K562 (cell line): ENCODE data around the gene LYRM1. TPM values are rescaled to one million over a fixed set of nuclear protein-coding genes. Genes with fewer than 3 reads are reported as not detected.
A peak's percentile ranks its signal among the peaks of the same experiment; 100 is the strongest.

Source experiments
- ATAC-seq: fragments of 200-7000 bp; cut with Tn5 transposase; 3 replicates; pipeline ENCODE4 v1.9.1; 2020; ENCODE audit warnings: moderate library complexity
- BruUV-seq: library from RNA; stranded (reverse); fragments of 400-500 nt; replicated peaks from 2 replicates; lab custom pipeline; 2021; lab: Mats Ljungman, UMichigan
- CTCF ChIA-PET: fragments of 300-600 bp; formaldehyde crosslinking; extraction: SDS; loops from one replicate; lab custom pipeline; 2021; ENCODE audit warnings: low intra/inter-chr PET ratio; lab: Yijun Ruan, JAX
- POLR2A ChIA-PET: fragments of 300-600, 350-650 bp; sonication (Branson Sonifier 250); formaldehyde crosslinking; extraction: SDS; loops from one replicate; lab custom pipeline; 2021; ENCODE audit warnings: antibody characterized with exemption, inconsistent platforms; lab: Yijun Ruan, JAX
- DNase-seq, 4 experiments: peaks; one replicate each; pipeline versions ENCODE4 v3.0.0 to v3.0.0-alpha.2; 2011 to 2018; ENCODE audit warnings: low spot score in 3 of 4, mixed read lengths in 3 of 4; ENCODE audit errors: extremely low read depth in 1 of 4
- FAIRE-seq: peaks from 2 replicates; lab custom pipeline; 2011; peaks lifted over from hg19 to GRCh38; lab: Jason Lieb, UNC
- H2AFZ ChIP-seq: 2 replicates; pipeline ENCODE4 v1.6.0; 2011; ENCODE audit warnings: low read depth, low read length, control low read depth, inconsistent platforms
- H3K27ac ChIP-seq: fragments of 200-600 bp; 3 replicates; pipeline ENCODE4 v1.8.0; 2011; ENCODE audit warnings: low read depth, mild to moderate bottlenecking, control low read depth, inconsistent platforms, low read length, moderate library complexity, mixed read lengths; ENCODE audit errors: extremely low read depth
- H3K27me3 ChIP-seq, 2 experiments: fragments of 300-600 bp in 1 of 2; 2 replicates in 1 of 2; 3 replicates in 1 of 2; pipeline versions ENCODE4 v1.6.0 to v1.8.0; 2011; ENCODE audit warnings: inconsistent platforms in 2 of 2, low read length in 2 of 2, mild to moderate bottlenecking in 1 of 2, mixed read lengths in 1 of 2, moderate library complexity in 1 of 2; ENCODE audit not compliant: control insufficient read depth in 2 of 2, insufficient read depth in 2 of 2
- H3K36me3 ChIP-seq: fragments of 300-600 bp; 3 replicates; pipeline ENCODE4 v1.8.0; 2011; ENCODE audit warnings: mild to moderate bottlenecking, low read length, inconsistent platforms; ENCODE audit not compliant: control insufficient read depth, insufficient read depth
- H3K4me1 ChIP-seq, 2 experiments: fragments of 200-600 bp in 1 of 2; replicated peaks in 1 of 2; 2 replicates in 1 of 2; 3 replicates in 1 of 2; pipeline versions ENCODE4 v1.5.1 to v1.8.0; 2011; ENCODE audit warnings: inconsistent platforms in 2 of 2, low read length in 2 of 2, mild to moderate bottlenecking in 1 of 2, mixed read lengths in 1 of 2, moderate library complexity in 1 of 2; ENCODE audit not compliant: control insufficient read depth in 2 of 2, insufficient read depth in 2 of 2
- H3K4me2 ChIP-seq: 2 replicates; pipeline ENCODE4 v1.6.1; 2011; ENCODE audit warnings: low read length, control low read depth, inconsistent platforms, mixed read lengths; ENCODE audit not compliant: insufficient read depth
- H3K4me3 ChIP-seq: fragments of 200-600 bp; sonication (generic), shearing (Covaris generic); 2 replicates; pipeline ENCODE4 v1.5.1; 2016; ENCODE audit warnings: control low read depth, inconsistent platforms
- H3K79me2 ChIP-seq: fragments of 200-600 bp; 3 replicates; pipeline ENCODE4 v1.8.0; 2011; ENCODE audit warnings: low read length, inconsistent platforms; ENCODE audit not compliant: control insufficient read depth, insufficient read depth
- H3K9ac ChIP-seq, 2 experiments: 2 replicates each; pipeline versions ENCODE4 v1.6.0 to v1.6.1; 2011; ENCODE audit warnings: low read depth in 2 of 2, low read length in 2 of 2, control low read depth in 1 of 2, inconsistent platforms in 1 of 2, mild to moderate bottlenecking in 1 of 2, mixed read lengths in 1 of 2; ENCODE audit not compliant: insufficient read depth in 1 of 2
- H3K9me1 ChIP-seq: one replicate; pipeline ENCODE4 v1.6.0; 2011; ENCODE audit warnings: inconsistent platforms, mild to moderate bottlenecking, low read length, moderate library complexity; ENCODE audit not compliant: control insufficient read depth, insufficient read depth
- H3K9me3 ChIP-seq: replicated peaks from 2 replicates; pipeline ENCODE4 v1.5.1; 2011; ENCODE audit warnings: low read depth, low read length, inconsistent platforms; ENCODE audit not compliant: control insufficient read depth, insufficient read depth
- H4K20me1 ChIP-seq: replicated peaks from 2 replicates; pipeline ENCODE4 v1.6.1; 2011; ENCODE audit warnings: low read length, inconsistent platforms, mixed read lengths; ENCODE audit not compliant: control insufficient read depth, insufficient read depth
- ATF1 ChIP-seq, 2 experiments: fragments of 450-650 bp in 1 of 2; IDR thresholded peaks; 2 replicates each; pipeline ENCODE4 v1.6.1; 2016; ENCODE audit warnings: missing compliant biosample characterization in 1 of 2, missing genetic modification characterization in 1 of 2
- FOXA3 ChIP-seq, 2 experiments: fragments of 450-650 bp in 1 of 2; sonication (generic) in 1 of 2; formaldehyde crosslinking; IDR thresholded peaks in 1 of 2; conservative IDR thresholded peaks in 1 of 2; 2 replicates each; pipeline versions ENCODE4 v1.4.0 to v1.8.0; 2020 to 2022; ENCODE audit warnings: mild to moderate bottlenecking in 2 of 2, missing genetic modification reagents in 1 of 2
- SPI1 ChIP-seq: IDR thresholded peaks from 2 replicates; pipeline ENCODE4 v1.6.1; 2011; ENCODE audit warnings: low read depth, low read length, control low read depth, borderline replicate concordance
- TFAP4 ChIP-seq: sonication (generic); formaldehyde crosslinking; IDR thresholded peaks from 2 replicates; pipeline ENCODE4 v1.8.0; 2022; ENCODE audit warnings: missing genetic modification reagents, mild to moderate bottlenecking, moderate library complexity, borderline replicate concordance
- ZFP91 ChIP-seq: sonication (generic); formaldehyde crosslinking; IDR thresholded peaks from 2 replicates; pipeline ENCODE4 v1.8.0; 2022; ENCODE audit warnings: mild to moderate bottlenecking, missing genetic modification reagents
- ZNF384 ChIP-seq: IDR thresholded peaks from 2 replicates; pipeline ENCODE4 v1.6.1; 2012; ENCODE audit warnings: low read depth, low read length, improper control_type of control experiment
- WGBS: fragments of 100-300 bp; shearing (Covaris generic); methylation state at CpG from one replicate; pipeline ENCODE4 v1.1.6; 2016; ENCODE audit warnings: low coverage, mixed read lengths; ENCODE audit not compliant: insufficient coverage; ENCODE audit errors: missing lambda C conversion rate; 5-methylcytosine and 5-hydroxymethylcytosine counted together
- in situ Hi-C: fragments of 300-500 bp; cut with MboI; formaldehyde crosslinking; loops from 4 replicates; pipeline ENCODE4 v1.15.0; 2018; ENCODE audit warnings: inconsistent platforms, mixed read lengths
- intact Hi-C: fragments of 100-400 bp; cut with micrococcal nuclease; formaldehyde crosslinking; loops from 2 replicates; pipeline ENCODE4 v1.14.2; 2022
- polyA plus RNA-seq, 8 experiments: library from polyadenylated mRNA; depleted of rRNA in 4 of 8; stranded (reverse) in 5 of 8; unstranded in 3 of 8; fragments of >200 nt; fragmentation: Nextera tagmentation in 2 of 8; fragmentation: Illumina TruSeq in 1 of 8; extraction: Ambion mirVana in 2 of 8; extraction: Trizol in 1 of 8; gene quantifications; 2 replicates each; pipeline versions ENCODE4 v1.2.1 to v1.2.3, GENCODE V29; 2011 to 2014; ENCODE audit warnings: inconsistent platforms in 1 of 8, missing spikeins in 1 of 8
- total RNA-seq, 7 experiments: library from RNA; depleted of rRNA in 6 of 7; stranded (reverse); fragments of >200 nt in 6 of 7; fragmentation: Illumina TruSeq in 2 of 7; extraction: Trizol in 2 of 7; gene quantifications; 2 replicates each; pipeline versions ENCODE4 v1.2.1 to v1.2.3, GENCODE V29; 2011 to 2021; ENCODE audit warnings: low replicate concordance in 1 of 7

The LYRM1 gene
- total and polyA plus RNA-seq, 9 of the 15 experiments (the other 6 are each of a cell fraction or from before 2014, with no cell fraction given), result 17.5 to 44.1 (median 32.7) TPM

- TF ChIP-seq ZFP91 (CRISPR knock-in tag) (0 out of 2 replicates have a peak, but pooled peaks have one; percentile 49), ATF1 (CRISPR knock-in tag; IDR thresholded peaks at IDR 0.05) (no peak), ATF1 (tag; IDR thresholded peaks at IDR 0.05) (0 out of 2 replicates have a peak, but pooled peaks have one; percentile 11)
Measured at GRCh38 chr16:20916289-20916688, 15.7 kb downstream of the LYRM1 start (continued).

- POLR2A ChIA-PET, result interaction anchor here (0.5 to 1.0 kb wide), 2 partner anchors 14 to 71 kb away, joined by 3 to 4 read pairs; no protein-coding TSS in a partner anchor
- CTCF ChIA-PET, result no interaction called here
- no peak for ATAC-seq
Measured at GRCh38 chr16:20916942-20917341, 16.4 kb downstream of the LYRM1 start.

More at GRCh38 chr16:20916942-20917341, 16.4 kb downstream of the LYRM1 start:
- 48% methylated on average over 3 of the region's 4 CpGs for WGBS
- peaks cover 24 to 38% of the 10 kb centered on the region in 2 experiments for H3K4me1 ChIP-seq
- H3K4me2 ChIP-seq, result no peak overlapping the region
- in situ Hi-C loops (no loop called here), intact Hi-C loops (no loop called here)
- H3K4me3 ChIP-seq, result no peak overlapping the region
- BruUV-seq, result no TSS peak
- H3K9me3 ChIP-seq, result no peaks in the 10 kb centered on the region
- H3K27ac ChIP-seq, result no peak overlapping the region
- H3K9ac ChIP-seq, result no peak overlapping the region; a peak in 1 of 4 replicates
- no peaks in the 10 kb centered on the region for H4K20me1 ChIP-seq
- no peak overlapping the region for H2AFZ ChIP-seq
- no peaks in the 10 kb centered on the region for H3K9me1 ChIP-seq
- TF ChIP-seq SPI1 (0 out of 2 replicates have a peak, but pooled peaks have one; percentile 7), ZNF384 (peak; percentile 84), TFAP4 (CRISPR knock-in tag) (no peak), FOXA3 (CRISPR knock-in tag; conservative IDR thresholded peaks at IDR 0.05 in 1 of 2, IDR thresholded peaks at IDR 0.05 in 1 of 2) (no peak)
- no peak for DNase-seq
- H3K79me2 ChIP-seq, result no peaks in the 10 kb centered on the region
- no peaks in the 10 kb centered on the region for H3K27me3 ChIP-seq
- FAIRE-seq, result no peak
- H3K36me3 ChIP-seq, result no peaks in the 10 kb centered on the region
